Stimulated activated CD4-positive, alpha-beta T cell treated with anti-CD3 and anti-CD28 coated beads, Interleukin-15, amount 100 ng/mL, for 24 hours (primary cell): Measurements from ENCODE around the gene TMSB15B.
"Not testable (repeated sequence)": the region's sequence is repeated elsewhere in the genome, so short reads cannot be mapped to it uniquely, and the experiment has no call there.

Source experiments
- DNase-seq: peaks from one replicate; pipeline ENCODE4 v3.0.0-alpha.2; 2020

The TMSB15B gene

GRCh38 chrX:103962411-103963278 is at the start of gene TMSB15B:
TMSB15B (plus strand) TSS chrX:103962627.
- DNase-seq = not testable (repeated sequence)

GRCh38 chrX:103913356-103914020 is 48.9 kb upstream of the TMSB15B start:
- no peak for DNase-seq

- peak; percentile 57 for DNase-seq
Observed at GRCh38 chrX:103918050-103918449, 44.4 kb upstream of the TMSB15B start.

GRCh38 chrX:103918571-103919269 is 43.7 kb upstream of the TMSB15B start:
- peak; percentile 75 for DNase-seq

GRCh38 chrX:103919270-103919637 is 43.2 kb upstream of the TMSB15B start:
- no peak for DNase-seq

- not testable (repeated sequence) for DNase-seq
Observed at GRCh38 chrX:103920515-103920914, 41.9 kb upstream of the TMSB15B start.

GRCh38 chrX:103927030-103927429 is 35.4 kb upstream of the TMSB15B start:
- DNase-seq = no peak

GRCh38 chrX:103927633-103928032 is 34.8 kb upstream of the TMSB15B start:
- DNase-seq = no peak

- DNase-seq = no peak
Observed at GRCh38 chrX:103932133-103932532, 30.3 kb upstream of the TMSB15B start.

GRCh38 chrX:103940257-103940656 is 22.2 kb upstream of the TMSB15B start:
- not testable (repeated sequence) for DNase-seq

GRCh38 chrX:103941201-103941975 is 21.0 kb upstream of the TMSB15B start:
- no peak for DNase-seq

- DNase-seq = no peak
Observed at GRCh38 chrX:103949506-103949905, 12.9 kb upstream of the TMSB15B start.

- no peak for DNase-seq
Observed at GRCh38 chrX:103953353-103953752, 9.1 kb upstream of the TMSB15B start.

- DNase-seq = no peak
Observed at GRCh38 chrX:103954259-103954658, 8.2 kb upstream of the TMSB15B start.

GRCh38 chrX:103960599-103960998 is 1.8 kb upstream of the TMSB15B start:
- not testable (repeated sequence) for DNase-seq

- DNase-seq = not testable (repeated sequence)
Observed at GRCh38 chrX:103983508-103983907, 21.1 kb downstream of the TMSB15B start.

GRCh38 chrX:103999234-103999633 is 36.8 kb downstream of the TMSB15B start:
- no peak for DNase-seq

- no peak for DNase-seq
Observed at GRCh38 chrX:104008831-104009230, 46.4 kb downstream of the TMSB15B start.

GRCh38 chrX:104013158-104013557 is 50.7 kb downstream of the TMSB15B start:
- DNase-seq = no peak

GRCh38 chrX:104013606-104014005 is 51.2 kb downstream of the TMSB15B start, which contains the start of gene H2BW1:
H2BW1 (minus strand) TSS chrX:104013708; CDS start chrX:104013576, 132 bp downstream.
- no peak for DNase-seq

GRCh38 chrX:104015576-104015975 is 53.1 kb downstream of the TMSB15B start:
- DNase-seq = not testable (repeated sequence)
